SW480 (cell line): Measurements from ENCODE around the gene LTBP2.

Source experiments
- DNase-seq: peaks from one replicate; pipeline ENCODE4 v3.0.0-alpha.2; 2016; ENCODE audit warnings: low spot score

The LTBP2 gene

DNA sequence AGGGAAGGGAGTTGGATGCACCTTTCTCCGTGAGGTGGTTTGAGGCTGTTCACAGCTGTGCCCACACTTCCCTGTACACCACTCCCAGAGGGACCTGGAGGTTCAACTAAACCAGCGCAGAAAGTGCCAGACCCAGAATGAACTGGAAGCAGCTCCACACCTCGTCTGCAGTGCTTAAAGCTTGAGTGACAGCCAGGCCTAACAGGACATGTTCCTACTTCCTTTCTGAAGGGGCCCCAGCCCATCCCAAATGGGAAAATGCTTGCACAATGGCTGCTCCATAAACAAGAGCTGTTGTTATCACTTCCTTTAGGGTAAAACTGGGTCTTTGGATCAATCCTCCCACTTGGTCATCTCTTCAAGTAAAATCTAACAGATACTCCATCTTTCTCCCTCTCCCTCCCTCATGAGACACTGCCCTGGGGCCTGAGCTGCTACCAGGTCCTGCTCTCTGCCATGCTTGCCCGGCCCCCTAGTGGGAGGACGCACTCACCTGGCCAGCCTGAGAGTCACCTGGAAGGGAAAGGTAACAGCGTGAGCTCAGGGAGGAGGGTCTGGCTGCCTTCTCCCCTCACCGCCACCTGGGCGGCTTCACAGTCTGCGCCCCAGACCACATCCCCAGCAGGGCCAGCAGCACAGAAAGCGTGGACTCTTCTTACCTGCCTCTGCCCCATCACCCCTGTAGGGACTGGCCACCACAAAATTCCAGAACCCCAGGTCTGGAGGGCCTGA lies 85.0 kb downstream of the LTBP2 start:
- no peak for DNase-seq

DNA sequence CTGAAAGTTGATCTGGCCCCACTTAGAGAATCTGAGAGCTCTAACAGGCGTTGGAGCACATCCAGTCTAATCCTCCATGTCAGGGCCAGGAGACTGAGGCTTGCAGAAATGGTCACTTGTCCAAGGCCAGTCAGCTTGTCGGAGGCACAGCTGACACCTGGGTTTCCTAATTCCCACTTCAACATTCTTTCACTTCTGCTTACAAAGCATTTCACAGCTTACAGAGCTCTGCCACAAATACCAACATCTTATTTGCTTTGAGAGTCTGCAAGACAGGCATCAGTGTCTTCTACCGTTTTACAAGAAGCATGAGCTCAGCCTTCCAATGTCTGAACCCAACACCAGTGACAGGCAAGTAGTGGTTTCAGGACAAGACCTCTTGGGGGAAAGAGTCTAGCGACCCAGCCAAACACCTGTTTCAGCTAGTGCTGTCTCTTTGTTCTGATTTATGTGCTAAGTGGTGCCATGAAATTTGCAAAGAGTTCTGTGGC lies 86.6 kb downstream of the LTBP2 start:
- no peak for DNase-seq

GRCh38 chr14:74524812-74525135 lies 87.3 kb downstream of the LTBP2 start:
- DNase-seq, result no peak

- peak; percentile 19 for DNase-seq
Measured at GRCh38 chr14:74524076-74524811, 87.8 kb downstream of the LTBP2 start.

GRCh38 chr14:74522740-74523139 lies 89.3 kb downstream of the LTBP2 start:
- no peak for DNase-seq

GRCh38 chr14:74521756-74522155 lies 90.3 kb downstream of the LTBP2 start:
- DNase-seq, result no peak

GRCh38 chr14:74519316-74520074 lies 92.5 kb downstream of the LTBP2 start:
- no peak for DNase-seq

GRCh38 chr14:74518221-74518620 lies 93.8 kb downstream of the LTBP2 start:
- DNase-seq, result no peak

DNA sequence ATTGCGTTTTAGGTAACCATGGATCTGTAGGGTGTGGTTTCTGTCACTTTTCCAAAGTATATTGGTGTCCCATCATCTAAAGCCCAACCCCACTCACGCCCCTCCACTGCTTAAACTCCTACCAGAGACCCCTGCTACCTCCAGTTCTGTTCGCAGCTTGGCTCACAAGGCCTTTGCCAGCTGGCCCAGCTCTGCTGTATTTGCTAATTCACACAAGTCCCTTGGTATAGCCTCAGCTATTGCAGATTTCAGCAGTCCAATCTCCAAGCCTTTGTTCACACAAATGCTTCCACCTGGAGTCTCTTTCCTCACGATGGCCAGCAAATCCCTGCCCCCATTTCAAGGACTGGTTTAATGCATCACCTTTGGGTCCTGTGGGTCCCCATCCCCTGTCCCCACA lies 94.3 kb downstream of the LTBP2 start:
- DNase-seq, result no peak

GRCh38 chr14:74516451-74517160 lies 95.4 kb downstream of the LTBP2 start:
- no peak for DNase-seq

DNA sequence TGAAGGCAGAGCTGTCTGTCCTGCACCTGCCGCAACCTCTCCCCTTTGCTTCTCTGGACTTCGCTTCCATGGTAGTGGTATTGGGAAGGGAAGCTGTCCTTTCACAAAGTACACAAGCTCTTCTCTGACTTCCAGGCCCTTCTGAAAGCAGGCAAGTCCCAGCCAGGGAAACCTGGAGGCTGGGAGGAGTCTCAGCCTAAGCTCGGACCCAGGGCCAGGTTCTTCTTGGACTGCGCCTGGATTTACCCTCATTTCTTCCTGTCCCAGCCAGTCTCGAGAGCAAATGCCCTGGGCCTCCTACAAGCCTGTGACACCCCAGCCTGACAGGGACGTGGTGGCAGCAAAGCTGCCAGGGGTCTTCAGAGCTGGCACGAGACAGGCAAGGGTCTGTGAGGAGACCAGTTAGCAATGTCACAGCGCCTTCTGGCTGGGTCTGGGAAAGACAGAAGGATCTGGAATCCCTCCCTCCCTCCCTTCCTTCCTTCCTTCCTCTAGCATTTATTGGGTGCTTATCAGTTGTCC lies 96.1 kb downstream of the LTBP2 start:
- DNase-seq, result no peak

- peak; percentile 41 for DNase-seq
Measured at GRCh38 chr14:74514471-74514941, 97.5 kb downstream of the LTBP2 start.

- DNase-seq, result no peak
Measured at GRCh38 chr14:74511966-74512830, 99.8 kb downstream of the LTBP2 start.

- DNase-seq, result no peak
Measured at GRCh38 chr14:74510959-74511409, 101.1 kb downstream of the LTBP2 start.

DNA sequence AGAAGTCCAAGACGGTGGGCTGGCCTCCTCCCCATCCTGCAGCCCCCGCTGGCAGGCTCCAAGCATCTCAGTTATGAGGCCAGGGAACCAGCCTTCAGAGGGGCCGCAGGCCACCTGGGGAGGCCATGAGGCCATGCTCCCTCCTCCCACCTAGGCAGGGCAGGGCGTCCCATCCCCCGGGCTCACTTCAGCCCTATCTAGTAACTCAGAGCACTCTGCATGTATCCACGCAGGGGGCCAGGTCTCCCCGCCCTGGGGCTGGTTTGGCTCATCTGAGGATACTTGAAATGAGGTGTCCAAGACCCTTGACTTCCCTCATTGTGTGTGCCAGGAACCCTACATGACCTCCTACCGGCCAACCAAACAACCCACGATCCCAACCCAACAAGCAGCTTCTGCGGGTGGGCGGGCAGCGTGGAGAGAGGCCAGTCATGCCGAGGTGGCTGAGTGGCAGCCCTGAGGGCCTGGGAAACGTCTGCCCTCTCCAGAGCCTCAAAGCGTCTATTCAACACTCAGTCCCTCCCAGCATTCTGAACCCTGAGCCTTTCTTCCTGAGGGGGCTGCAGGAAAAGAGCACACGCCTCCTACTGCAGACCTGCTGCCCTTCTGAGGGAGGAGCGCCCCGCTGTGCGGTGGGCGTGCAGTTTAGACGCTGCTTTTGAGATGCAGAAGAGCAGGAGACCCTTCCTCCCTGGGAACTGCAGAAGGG lies 101.7 kb downstream of the LTBP2 start:
- DNase-seq, result no peak

GRCh38 chr14:74509587-74510222 lies 102.3 kb downstream of the LTBP2 start:
- no peak for DNase-seq

DNA sequence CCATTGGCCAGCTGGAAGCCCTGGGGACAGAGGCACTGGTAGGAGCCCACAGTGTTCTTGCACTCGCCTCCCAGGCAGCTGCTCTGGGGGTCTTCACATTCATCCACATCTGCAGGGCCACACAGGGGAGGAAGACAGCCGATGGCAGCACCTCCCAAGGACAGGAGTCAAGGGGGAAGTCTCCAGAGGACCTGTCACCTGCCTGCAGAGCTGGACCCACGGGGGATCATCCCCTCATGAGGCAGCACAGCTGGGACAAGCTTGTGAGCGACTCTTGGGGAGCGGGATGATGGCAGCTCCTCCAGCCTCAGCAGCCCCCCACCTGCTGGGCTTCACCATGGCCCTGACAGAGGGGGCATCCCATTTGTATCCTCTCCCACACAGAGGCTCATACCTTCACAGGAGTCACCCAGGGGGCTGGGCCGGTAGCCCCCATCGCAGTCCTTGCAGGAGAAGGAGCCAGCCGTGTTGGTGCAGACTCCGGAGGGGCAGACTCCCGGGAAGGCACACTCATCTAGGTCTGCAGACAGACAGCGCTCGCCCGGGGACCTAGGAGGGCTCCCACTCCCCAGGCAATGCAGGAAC lies 103.1 kb downstream of the LTBP2 start:
- DNase-seq, result no peak

DNA sequence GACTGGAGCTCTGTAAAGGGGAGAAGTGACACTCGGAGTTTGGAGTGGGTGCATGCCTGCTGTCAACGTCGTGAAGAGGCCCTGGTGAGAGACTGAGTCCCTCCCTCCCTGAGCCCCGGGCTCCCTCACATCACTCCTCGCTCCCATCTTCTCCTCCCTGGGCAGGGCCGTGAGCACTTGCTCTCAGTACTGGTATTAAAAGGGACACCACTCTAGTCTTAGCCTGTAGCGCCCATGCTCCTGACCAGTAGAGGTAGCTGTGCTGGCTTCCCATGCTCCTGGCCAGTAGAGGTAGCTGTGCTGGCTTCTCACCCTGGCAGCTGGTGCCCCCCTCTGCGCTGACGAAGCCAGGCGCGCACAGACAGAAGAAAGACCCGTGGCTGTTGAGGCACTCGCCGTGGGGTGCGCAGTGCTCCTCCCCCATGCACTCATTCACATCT lies 103.7 kb downstream of the LTBP2 start:
- DNase-seq, result no peak

DNA sequence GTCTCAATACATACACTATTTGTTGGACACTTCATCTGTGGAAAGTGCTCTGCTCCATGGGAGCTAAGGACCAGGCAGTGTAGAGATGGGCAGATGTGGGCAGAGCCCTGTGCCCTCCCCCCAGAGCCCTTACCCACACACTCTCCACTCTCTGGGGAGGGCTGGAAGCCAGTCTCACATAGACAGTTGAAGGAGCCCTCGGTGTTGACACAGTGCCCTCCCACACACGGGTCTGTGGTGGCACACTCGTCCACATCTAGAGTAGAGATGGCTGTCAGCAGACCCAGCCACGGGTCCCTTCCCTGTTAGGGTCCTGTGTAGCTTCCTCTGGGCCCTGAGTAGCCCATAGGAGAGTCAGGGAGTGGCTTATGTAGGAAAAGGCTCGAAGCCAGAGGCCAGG lies 104.2 kb downstream of the LTBP2 start:
- DNase-seq, result no peak
